Pons (tissue), 1 donor: ENCODE data around the gene AFG1L.

Experiments
- DNase-seq: peaks from one replicate; pipeline ENCODE4 v3.0.0-alpha.2; 2016; ENCODE audit warnings: low spot score

Gene AFG1L

GRCh38 chr6:108454356-108454755, 159.5 kb downstream of the AFG1L start:
- no peak for DNase-seq

DNA sequence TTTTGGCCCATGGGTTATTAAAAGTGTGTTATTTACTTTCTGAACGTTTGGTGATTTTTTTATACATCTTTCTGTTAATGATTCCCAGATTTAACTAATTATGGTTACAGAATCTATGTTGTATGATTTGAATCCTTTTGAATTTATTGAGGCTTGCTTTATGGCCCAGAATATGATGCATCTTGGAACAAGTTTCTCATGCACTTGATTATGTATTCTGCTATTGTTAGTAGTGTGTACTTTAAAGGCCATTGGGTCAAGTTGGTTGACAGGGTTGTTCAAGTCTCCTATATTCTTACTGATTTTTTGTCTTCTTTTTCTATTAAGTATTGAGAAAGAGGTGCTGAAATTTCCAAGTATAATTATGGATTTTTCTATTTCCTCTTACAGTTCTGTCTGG, 160.8 kb downstream of the AFG1L start:
- DNase-seq, result no peak

GRCh38 chr6:108463784-108464183, 168.9 kb downstream of the AFG1L start:
- no peak for DNase-seq

DNA sequence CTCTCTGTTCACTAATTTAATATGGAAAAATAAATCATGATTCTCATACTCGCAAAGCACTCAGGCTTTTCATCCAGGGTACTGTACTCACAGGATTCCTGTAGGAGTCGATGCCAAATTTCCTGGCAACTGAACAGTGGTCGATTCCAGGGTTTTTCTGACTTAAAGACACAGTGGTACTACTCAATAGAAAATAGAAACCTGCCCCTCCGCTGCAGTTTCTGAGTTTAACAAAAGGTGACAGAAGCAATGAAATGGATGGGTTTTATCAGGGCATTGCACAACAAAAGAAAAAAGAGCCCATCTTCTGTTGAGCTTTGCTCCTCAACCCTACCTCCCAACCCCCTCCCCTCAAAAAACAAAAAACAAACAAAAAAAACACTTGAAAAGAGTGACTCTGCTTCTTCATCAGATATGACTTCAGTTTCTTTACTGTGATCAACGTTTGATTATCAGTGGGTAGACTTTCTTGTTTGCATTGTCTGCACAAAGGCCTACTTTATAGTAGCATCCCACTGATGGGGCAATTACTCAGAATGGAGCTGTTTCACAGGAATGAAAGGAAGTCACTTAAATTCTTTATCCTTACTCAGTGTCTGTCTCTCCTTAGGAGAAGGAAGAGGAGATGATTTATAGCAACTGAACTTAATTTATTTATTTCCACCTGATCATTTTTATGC, 169.7 kb downstream of the AFG1L start:
- DNase-seq, result no peak

DNA sequence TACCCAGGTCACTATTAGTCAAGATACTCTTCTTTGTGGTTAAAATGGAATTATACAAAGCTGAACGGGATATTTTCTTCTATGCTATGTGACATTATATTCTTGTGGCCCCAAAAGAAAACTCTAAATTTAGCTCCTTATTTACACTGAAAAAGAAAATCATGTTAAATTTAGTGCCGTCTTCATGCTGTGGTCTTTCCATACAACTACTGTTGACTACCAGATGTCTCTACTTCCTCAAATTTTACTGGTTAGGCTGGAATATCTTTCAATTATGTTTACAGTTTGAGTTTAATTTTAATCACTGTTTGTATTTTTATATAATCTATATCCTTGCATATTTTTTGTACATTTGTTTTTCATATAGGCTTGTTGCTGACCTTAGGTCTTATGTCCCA, 170.2 kb downstream of the AFG1L start:
- no peak for DNase-seq

- DNase-seq, result no peak
Observed at GRCh38 chr6:108468346-108468745, 173.5 kb downstream of the AFG1L start.

DNA sequence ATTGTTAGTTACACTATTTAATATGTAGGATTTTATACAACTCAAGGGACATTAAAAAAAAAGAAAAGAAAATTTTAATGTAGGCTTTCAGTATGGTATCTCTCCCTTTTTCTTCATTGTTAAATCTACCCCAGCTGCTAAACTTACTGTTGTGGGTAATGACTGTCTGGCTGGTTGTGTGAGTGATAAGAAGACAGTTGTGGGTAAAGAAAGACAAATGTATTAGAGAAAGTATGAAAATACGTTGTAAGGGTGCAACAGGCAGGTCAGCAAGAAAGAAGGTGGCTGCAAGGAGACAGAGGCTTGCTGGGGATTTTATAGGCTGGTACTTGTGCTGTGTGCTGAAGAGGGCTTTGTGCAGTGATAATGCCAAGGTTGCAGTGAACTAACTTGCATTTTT, 174.5 kb downstream of the AFG1L start:
- DNase-seq, result no peak

DNA sequence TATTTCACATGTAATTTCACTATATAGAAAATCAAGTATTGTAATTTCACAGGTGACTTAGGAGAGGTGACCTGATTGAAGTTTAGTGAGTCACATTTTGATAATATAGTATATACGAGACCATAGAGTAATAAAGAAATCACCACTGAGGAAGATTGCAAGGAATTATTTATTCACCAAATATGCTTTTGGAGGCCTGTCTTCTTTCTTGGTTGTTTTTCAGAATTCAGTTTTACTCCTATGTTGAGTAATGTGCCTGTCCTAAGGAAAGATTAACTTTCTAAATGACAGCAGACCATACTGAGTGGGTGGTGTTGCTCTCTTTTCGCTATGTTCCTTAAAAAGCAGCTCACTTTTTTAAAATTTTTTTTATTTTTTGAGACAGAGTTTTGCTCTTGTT, 178.3 kb downstream of the AFG1L start:
- DNase-seq, result no peak

- DNase-seq, result no peak
Observed at GRCh38 chr6:108476376-108476775, 181.5 kb downstream of the AFG1L start.

- no peak for DNase-seq
Observed at GRCh38 chr6:108476847-108477430, 182.1 kb downstream of the AFG1L start.

DNA sequence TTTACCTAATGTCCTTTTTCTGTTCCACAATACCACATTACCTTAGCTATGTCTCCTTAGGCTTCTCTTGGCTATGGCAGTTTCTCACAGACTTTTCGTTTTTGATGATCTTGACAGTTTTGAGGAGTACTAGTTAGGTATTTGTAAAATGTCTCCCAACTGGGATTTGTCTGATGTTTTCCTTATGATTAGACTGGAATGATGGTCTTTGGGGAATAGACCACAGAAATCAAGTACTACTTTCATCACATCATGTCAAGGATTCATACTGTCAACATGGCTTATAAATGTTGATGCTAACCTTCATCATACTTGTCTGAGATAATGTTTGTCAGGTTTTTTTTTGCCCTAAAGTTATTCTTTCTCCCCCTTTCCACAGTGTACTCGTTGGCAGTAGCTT, 187.7 kb downstream of the AFG1L start:
- DNase-seq, result no peak

GRCh38 chr6:108484016-108484415, 189.2 kb downstream of the AFG1L start:
- no peak for DNase-seq

DNA sequence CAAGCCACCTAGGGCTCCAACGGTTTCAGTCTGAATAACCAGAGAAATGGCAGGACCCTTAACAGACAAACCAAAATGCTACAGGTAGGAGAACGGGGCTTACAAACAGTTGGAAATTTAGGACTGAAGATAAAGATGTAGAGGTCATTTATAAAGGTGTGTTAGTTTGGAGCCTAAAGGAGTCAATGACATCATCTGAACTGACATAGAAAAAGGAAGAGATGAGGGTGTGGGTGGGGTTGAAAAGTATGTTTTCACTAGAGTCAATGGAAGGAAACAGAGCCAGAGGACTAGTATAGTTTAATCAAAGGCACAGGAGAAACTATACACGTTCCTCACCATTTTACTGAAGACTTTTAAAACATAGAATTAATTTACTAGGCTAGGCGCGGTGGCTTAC, 194.8 kb downstream of the AFG1L start:
- DNase-seq, result no peak

GRCh38 chr6:108492131-108492766, 197.4 kb downstream of the AFG1L start:
- peak; percentile 79 for DNase-seq

DNA sequence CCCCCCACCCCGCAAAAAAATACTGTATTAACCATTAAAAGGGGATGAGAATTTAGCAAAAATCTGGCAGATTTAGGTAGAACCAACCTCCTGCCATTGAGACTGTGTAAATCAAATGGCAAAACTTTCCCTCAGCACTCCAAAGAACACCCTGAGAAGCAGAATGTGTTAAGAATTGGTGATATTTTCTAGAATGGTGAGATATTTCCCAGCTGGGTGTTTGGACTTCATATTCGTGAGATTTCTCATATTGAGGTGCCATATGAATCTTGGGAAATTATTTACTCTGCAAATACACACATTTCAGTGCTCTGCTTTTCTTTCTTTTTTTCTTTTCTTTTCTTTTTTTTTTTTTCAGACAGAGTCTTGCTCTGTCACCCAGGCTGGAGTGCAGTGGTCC, 199.6 kb downstream of the AFG1L start:
- DNase-seq, result no peak

- peak; percentile 20 for DNase-seq
Observed at GRCh38 chr6:108497883-108498282, 203.0 kb downstream of the AFG1L start.

- no peak for DNase-seq
Observed at GRCh38 chr6:108501559-108501958, 206.7 kb downstream of the AFG1L start.

- no peak for DNase-seq
Observed at GRCh38 chr6:108502832-108503231, 208.0 kb downstream of the AFG1L start.

DNA sequence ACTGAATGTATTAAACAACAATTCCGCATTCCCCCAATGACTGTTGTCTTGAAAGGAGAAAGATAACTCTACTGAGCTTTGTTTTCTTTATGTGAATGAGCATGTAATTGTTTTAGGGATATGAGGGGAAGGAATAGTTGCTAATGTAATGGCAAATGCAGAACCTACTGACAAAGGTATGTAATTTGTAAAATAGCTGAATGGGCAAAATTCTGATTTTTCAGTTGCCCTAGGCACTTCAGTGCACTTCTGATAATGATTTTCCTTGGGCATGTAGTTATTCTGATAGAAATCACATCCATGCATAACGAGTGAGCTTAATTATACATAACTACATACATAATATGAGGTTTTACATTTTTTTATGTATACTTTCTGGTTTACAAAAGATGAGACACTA, 212.5 kb downstream of the AFG1L start:
- DNase-seq, result no peak

DNA sequence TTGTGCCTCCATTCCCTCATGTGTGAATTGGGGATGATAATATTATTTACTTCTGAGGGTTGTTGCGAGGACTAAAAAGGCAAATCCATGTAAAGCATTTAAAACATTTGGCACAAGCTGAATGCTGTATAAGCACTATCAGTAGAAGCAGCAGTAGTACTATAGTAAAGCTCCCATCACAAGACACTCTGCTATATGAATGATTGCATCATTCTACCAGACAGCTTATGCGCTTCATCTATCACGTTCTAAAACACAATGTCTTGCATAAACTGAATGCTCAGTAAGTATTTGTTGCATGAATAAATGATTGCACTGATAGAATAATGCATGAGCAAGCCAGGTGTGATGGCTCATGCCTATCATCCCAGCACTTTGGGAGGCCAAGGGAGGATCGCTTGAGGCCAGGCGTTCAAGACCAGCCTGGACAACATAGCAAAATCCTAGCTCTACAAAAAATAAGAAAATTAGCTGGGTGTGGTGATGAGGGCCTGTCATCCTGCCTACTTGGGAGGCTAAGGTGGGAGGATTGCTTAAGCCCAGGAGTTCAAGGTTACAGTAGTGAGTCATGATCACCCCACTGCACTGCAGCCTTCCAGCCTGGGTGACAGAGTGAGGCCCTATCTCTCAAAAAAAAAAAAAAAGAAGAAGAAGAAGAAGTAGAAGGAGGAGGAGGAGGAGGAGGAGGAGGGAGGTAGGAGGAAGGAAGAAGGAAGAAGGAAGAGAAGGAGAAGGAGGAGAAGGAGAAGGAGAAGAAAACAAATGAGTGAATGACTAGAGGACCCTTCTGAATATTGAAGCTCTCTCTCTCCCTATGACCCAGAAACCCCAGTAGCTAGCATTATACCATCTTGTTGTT, 215.8 kb downstream of the AFG1L start:
- DNase-seq, result no peak

DNA sequence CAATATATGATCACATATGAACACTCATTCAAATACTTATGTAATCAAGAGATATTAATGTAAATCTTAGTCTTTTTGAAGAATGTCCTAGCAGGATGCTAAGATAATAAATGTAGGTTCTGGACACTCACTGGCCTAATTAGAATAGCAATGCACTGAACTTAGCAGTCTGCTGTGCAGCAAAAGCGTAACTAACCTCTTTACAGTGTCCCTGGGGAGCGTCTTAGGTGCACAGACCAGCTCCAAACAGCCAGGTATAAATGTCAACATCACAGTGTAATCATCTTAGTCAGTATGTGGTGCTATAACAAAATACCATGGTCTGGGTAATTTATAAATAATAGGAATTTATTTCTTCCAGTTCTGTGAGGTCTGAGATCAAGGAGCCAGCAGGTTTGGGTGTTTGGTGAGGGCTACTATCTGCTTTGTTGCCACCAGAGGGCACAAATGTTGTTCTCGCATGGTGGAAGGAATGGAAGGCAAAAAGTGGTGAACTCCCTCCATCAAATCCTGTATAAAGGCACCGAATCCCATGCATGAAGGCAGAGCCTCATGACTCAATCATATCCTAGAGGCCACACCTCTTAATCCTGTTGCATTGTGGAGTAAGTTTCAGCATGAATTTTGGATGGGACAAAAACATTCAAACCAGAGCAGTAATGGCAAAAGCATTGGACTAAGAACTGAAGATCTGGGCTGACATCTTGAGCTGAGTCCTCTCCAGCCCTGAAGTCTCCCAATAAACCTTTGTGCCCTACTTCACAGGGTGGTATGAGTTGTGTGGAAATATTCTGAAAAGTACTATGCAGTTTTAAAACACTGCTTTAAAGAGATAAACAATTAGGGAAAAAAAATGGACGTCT, 224.1 kb downstream of the AFG1L start:
- DNase-seq, result no peak

DNA sequence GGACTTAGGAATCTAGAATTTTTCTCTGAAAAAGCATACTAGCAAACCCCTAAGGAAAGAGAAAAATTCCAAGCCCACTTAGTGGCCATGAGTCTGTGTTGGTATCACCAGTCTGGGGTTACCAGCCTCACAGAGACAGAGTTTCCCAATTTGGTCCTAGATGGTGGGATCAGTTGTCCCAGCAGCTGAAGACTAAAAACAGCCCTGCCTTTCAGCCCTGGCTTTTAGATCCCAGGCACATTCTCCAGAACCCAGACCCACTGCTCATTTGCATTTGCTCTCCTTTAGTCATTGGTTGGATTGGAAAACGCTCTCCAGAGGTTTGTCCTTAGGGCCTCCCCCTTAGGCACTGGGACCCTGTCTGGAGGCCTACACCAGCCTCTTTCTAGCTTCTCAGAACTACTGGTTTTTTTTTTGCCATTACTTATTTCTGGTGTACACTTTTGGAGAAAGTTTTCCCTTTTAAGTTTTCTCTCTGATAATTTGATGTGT, 226.8 kb downstream of the AFG1L start:
- DNase-seq, result no peak
